ENCODE measurements around the gene FAM200B. TPM values are rescaled to one million over a fixed set of nuclear protein-coding genes. Genes with fewer than 3 reads are reported as not detected.

The FAM200B gene
- total RNA-seq, 2 experiments from 2014 or later: 8.3 to 8.9 TPM

- DNase-seq: no peak
- Mint-ChIP-seq H3K27me3 (peaks cover 3% of the 10 kb centered on the region), H3K4me3 (peak overlapping the region; percentile 51), H3K9me3 (no peaks in the 10 kb centered on the region), H3K36me3 (no peaks in the 10 kb centered on the region), H3K4me1 (ENCODE audit: low read depth) (peaks cover 7% of the 10 kb centered on the region), H3K27ac (no peak overlapping the region)
- ChIA-PET POLR2A (no interaction called here), CTCF (no interaction called here)
- intact Hi-C loops (cut with micrococcal nuclease): loop anchor here (1.0 kb wide), 1 partner anchor 22 kb away; the partner anchor contains the start of gene FAM200B
These were observed 21.8 kb downstream of the FAM200B start for GRCh38 chr4:15703439-15703838.

DNA sequence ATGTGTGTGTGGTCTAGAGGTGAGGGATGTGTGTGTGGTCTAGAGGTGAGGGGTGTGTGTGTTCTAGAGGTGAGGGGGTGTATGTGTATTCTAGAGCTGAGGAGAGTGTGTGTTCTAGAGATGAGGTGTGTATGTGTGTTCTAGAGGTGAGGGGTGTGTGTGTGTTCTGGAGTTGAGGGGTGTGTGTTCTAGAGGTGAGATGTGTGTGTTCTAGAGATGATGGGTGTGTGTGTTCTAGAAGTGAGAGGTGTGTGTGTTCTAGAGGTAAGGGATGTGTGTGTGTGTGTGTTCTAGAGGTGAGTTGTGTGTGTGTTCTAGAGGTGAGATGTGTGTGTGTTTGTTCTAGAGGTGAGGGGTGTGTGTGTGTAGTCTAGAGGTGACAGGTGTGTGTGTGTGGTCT lies 22.5 kb downstream of the FAM200B start:
- no peak overlapping the region for H3K27ac Mint-ChIP-seq
- intact Hi-C loops (cut with micrococcal nuclease): no loop called here
- peaks cover 7% of the 10 kb centered on the region for H3K4me1 Mint-ChIP-seq (ENCODE audit: low read depth)

GRCh38 chr4:15706646-15707362 lies 25.2 kb downstream of the FAM200B start:
- H3K36me3 Mint-ChIP-seq: no peaks in the 10 kb centered on the region
- ChIA-PET POLR2A (no interaction called here), CTCF (interaction anchor here (0.6 kb wide), 1 partner anchor 9 kb away, joined by 3 read pairs; no protein-coding TSS in a partner anchor)
- intact Hi-C loops (cut with micrococcal nuclease): no loop called here
- no peak for DNase-seq
- no peaks in the 10 kb centered on the region for H3K9me3 Mint-ChIP-seq
- H3K27ac Mint-ChIP-seq: no peak overlapping the region
- no peak overlapping the region for H3K4me3 Mint-ChIP-seq
- H3K4me1 Mint-ChIP-seq (ENCODE audit: low read depth): peaks cover 7% of the 10 kb centered on the region
- no peaks in the 10 kb centered on the region for H3K27me3 Mint-ChIP-seq

More for the DNA sequence above, 22.5 kb downstream of the FAM200B start:
- DNase-seq: no peak
- H3K27me3 Mint-ChIP-seq: peaks cover 3% of the 10 kb centered on the region
- ChIA-PET POLR2A (no interaction called here), CTCF (no interaction called here)
- no peaks in the 10 kb centered on the region for H3K36me3 Mint-ChIP-seq
- no peaks in the 10 kb centered on the region for H3K9me3 Mint-ChIP-seq
- no peak overlapping the region for H3K4me3 Mint-ChIP-seq

DNA sequence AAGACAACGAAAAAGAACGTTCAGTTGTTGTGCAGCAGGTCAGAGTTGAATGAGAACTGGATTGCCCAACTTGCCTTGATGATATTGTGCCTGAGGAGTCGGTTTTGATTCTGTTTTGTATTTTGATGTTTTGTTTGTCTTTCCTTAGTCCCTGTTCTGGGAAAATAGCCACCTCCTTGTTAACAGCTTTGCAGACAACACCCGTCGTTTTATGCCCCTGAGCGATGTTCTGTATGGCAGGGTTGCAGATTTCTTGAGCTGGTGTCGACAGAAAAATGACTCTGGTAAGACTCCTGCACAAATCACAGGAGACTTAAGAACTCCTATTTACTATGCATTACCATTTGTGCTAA lies 25.7 kb downstream of the FAM200B start:
- intact Hi-C loops (cut with micrococcal nuclease): no loop called here
- no peaks in the 10 kb centered on the region for H3K9me3 Mint-ChIP-seq
- no peaks in the 10 kb centered on the region for H3K27me3 Mint-ChIP-seq
- H3K27ac Mint-ChIP-seq: no peak overlapping the region
- H3K4me3 Mint-ChIP-seq: no peak overlapping the region
- CTCF ChIA-PET: no interaction called here
- POLR2A ChIA-PET: no interaction called here
- no peaks in the 10 kb centered on the region for H3K36me3 Mint-ChIP-seq
- DNase-seq: no peak
- peaks cover 6% of the 10 kb centered on the region for H3K4me1 Mint-ChIP-seq (ENCODE audit: low read depth)

GRCh38 chr4:15711762-15712161 lies 30.1 kb downstream of the FAM200B start:
- POLR2A ChIA-PET: no interaction called here
- H3K27me3 Mint-ChIP-seq: no peaks in the 10 kb centered on the region
- H3K36me3 Mint-ChIP-seq: no peaks in the 10 kb centered on the region
- H3K4me3 Mint-ChIP-seq: no peak overlapping the region
- no peak overlapping the region for H3K27ac Mint-ChIP-seq
- CTCF ChIA-PET: interaction anchor here (0.5 to 1.2 kb wide), 2 partner anchors 55 to 244 kb away, joined by 3 to 4 read pairs; no protein-coding TSS in a partner anchor
- no peaks in the 10 kb centered on the region for H3K9me3 Mint-ChIP-seq
- no peak for DNase-seq
- H3K4me1 Mint-ChIP-seq (ENCODE audit: low read depth): peaks cover 3% of the 10 kb centered on the region
- intact Hi-C loops (cut with micrococcal nuclease): no loop called here

DNA sequence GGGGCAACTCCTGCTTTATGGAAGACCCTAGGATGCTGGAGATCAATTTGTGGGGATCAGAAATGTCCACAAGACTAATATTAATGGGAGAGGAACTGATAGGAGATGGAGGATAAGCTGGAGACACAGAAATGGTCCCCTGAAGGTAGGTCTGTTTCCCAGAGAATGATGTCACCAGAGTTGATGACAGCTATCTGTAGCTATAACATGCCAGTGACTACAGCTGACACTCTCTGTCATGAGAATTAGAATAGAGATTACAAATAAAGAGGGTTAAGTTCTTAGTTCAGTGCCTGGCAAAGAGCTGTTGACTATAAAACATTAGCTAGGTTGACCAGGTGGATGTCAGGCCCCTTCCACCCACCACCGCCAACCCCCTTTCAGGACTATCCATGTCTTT lies 30.6 kb downstream of the FAM200B start:
- H3K36me3 Mint-ChIP-seq: no peaks in the 10 kb centered on the region
- ChIA-PET CTCF (interaction anchor here (0.5 to 1.2 kb wide), 3 partner anchors 55 to 244 kb away, joined by 3 to 4 read pairs (median 3); no protein-coding TSS in a partner anchor), POLR2A (no interaction called here)
- peaks cover 3% of the 10 kb centered on the region for H3K4me1 Mint-ChIP-seq (ENCODE audit: low read depth)
- H3K27ac Mint-ChIP-seq: no peak overlapping the region
- H3K4me3 Mint-ChIP-seq: no peak overlapping the region
- H3K27me3 Mint-ChIP-seq: no peaks in the 10 kb centered on the region
- H3K9me3 Mint-ChIP-seq: no peaks in the 10 kb centered on the region
- intact Hi-C loops (cut with micrococcal nuclease): no loop called here
- no peak for DNase-seq

DNA sequence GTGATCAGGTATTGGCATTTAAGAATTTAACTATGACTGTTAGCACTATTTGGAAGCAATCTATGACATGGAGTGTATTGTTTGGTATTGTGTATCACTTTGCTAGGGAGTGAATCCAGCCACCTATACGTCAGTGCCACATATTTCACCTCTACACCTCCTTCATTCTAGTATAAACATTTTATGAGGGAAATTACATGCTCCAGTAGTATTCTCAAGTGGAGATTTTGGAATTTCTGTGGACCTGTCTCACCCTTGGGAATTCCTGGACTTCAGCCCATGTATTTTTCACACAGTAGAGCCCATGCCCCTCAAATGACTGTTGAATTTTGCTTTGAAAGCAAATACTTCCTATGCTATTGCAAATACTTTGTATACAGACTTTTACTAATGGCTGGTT lies 32.5 kb downstream of the FAM200B start:
- Mint-ChIP-seq H3K9me3 (no peaks in the 10 kb centered on the region), H3K27me3 (no peaks in the 10 kb centered on the region), H3K4me1 (ENCODE audit: low read depth) (peaks cover 3% of the 10 kb centered on the region), H3K4me3 (no peak overlapping the region), H3K36me3 (no peaks in the 10 kb centered on the region), H3K27ac (no peak overlapping the region)
- DNase-seq: no peak
- intact Hi-C loops (cut with micrococcal nuclease): no loop called here
- CTCF ChIA-PET: no interaction called here
- POLR2A ChIA-PET: no interaction called here

GRCh38 chr4:15714646-15715435 lies 33.2 kb downstream of the FAM200B start:
- ChIA-PET POLR2A (no interaction called here), CTCF (interaction anchor here (1.0 kb wide), 1 partner anchor 287 kb away, joined by 3 read pairs; no protein-coding TSS in a partner anchor)
- H3K27me3 Mint-ChIP-seq: no peaks in the 10 kb centered on the region
- no peak overlapping the region for H3K27ac Mint-ChIP-seq
- DNase-seq: no peak
- H3K9me3 Mint-ChIP-seq: no peaks in the 10 kb centered on the region
- intact Hi-C loops (cut with micrococcal nuclease): no loop called here
- no peak overlapping the region for H3K4me3 Mint-ChIP-seq
- H3K36me3 Mint-ChIP-seq: no peaks in the 10 kb centered on the region
- peaks cover 3% of the 10 kb centered on the region for H3K4me1 Mint-ChIP-seq (ENCODE audit: low read depth)

DNA sequence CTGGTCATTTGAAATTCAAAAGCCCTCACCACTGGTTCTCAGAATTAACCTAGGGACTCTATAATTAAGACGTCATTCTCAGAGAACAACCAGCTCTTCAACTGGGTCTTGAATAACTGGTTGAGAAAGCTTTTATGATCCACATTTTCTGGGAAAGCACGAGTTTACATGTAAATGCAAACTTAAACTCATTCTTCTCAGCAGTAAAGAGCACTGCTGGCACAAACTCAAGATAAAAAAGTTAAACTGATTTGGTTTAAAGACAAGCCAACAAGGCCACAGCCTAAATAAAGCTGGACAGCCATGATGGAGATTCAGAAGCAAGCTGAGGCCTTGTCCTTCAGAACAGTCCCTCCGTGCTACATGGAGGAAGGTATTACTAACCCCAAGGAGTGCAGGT lies 34.5 kb downstream of the FAM200B start:
- Mint-ChIP-seq H3K36me3 (no peaks in the 10 kb centered on the region), H3K27ac (no peak overlapping the region), H3K4me1 (ENCODE audit: low read depth) (peaks cover 3% of the 10 kb centered on the region), H3K4me3 (no peak overlapping the region), H3K27me3 (no peaks in the 10 kb centered on the region), H3K9me3 (no peaks in the 10 kb centered on the region)
- POLR2A ChIA-PET: no interaction called here
- CTCF ChIA-PET: no interaction called here
- intact Hi-C loops (cut with micrococcal nuclease): no loop called here
- no peak for DNase-seq

GRCh38 chr4:15717086-15717485 lies 35.5 kb downstream of the FAM200B start:
- H3K4me3 Mint-ChIP-seq: no peak overlapping the region
- no peaks in the 10 kb centered on the region for H3K27me3 Mint-ChIP-seq
- no peaks in the 10 kb centered on the region for H3K9me3 Mint-ChIP-seq
- ChIA-PET CTCF (no interaction called here), POLR2A (no interaction called here)
- no peak for DNase-seq
- intact Hi-C loops (cut with micrococcal nuclease): no loop called here
- peaks cover under 1% of the 10 kb centered on the region for H3K4me1 Mint-ChIP-seq (ENCODE audit: low read depth)
- H3K27ac Mint-ChIP-seq: no peak overlapping the region
- H3K36me3 Mint-ChIP-seq: no peaks in the 10 kb centered on the region

DNA sequence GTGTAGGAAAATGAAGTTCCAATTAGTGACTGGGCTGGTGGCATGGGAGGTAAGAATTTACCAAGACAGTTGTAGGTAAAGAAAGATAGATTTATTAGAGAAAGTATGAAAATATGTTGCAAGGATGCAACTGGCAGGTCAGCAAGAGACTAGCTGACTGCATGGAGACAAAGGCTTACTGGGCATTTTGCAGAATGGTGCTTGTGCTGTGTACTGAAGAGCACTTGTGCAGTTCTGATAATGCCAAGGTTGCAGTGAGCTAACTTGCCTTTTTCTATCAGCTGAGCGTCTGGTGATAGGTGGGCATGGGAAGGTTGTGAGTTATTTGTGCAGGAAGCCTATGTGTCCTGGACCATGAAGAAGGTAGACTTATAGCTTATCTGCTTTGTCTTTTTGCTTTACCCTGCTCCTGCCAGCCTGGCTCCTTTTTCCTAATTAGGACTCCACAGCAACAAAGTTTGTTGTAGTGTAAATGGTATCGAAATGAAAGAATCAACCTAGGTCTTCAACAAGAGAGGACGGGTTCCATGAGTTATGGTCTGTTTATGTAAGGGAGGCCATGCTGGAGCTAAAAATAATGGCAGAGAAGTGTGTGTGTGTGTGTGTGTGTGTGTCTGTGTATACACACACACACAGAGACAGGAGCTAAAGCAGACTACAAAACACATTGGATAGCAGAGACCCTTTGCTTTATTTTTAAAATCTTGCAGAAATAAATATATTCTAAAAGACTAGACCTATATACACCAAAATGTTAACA lies 36.2 kb downstream of the FAM200B start:
- ChIA-PET CTCF (interaction anchor here (1.0 to 2.5 kb wide), 2 partner anchors 39 to 238 kb away, joined by 3 to 7 read pairs; no protein-coding TSS in a partner anchor), POLR2A (no interaction called here)
- no peak overlapping the region for H3K27ac Mint-ChIP-seq
- no peaks in the 10 kb centered on the region for H3K27me3 Mint-ChIP-seq
- H3K36me3 Mint-ChIP-seq: no peaks in the 10 kb centered on the region
- intact Hi-C loops (cut with micrococcal nuclease): no loop called here
- H3K9me3 Mint-ChIP-seq: no peaks in the 10 kb centered on the region
- H3K4me3 Mint-ChIP-seq: no peak overlapping the region
- no peaks in the 10 kb centered on the region for H3K4me1 Mint-ChIP-seq (ENCODE audit: low read depth)
- no peak for DNase-seq

- no peaks in the 10 kb centered on the region for H3K36me3 Mint-ChIP-seq
- intact Hi-C loops (cut with micrococcal nuclease): no loop called here
- no peak for DNase-seq
- POLR2A ChIA-PET: no interaction called here
- CTCF ChIA-PET: interaction anchor here (1.0 to 2.5 kb wide), 2 partner anchors 38 to 238 kb away, joined by 3 to 7 read pairs; no protein-coding TSS in a partner anchor
- H3K9me3 Mint-ChIP-seq: no peaks in the 10 kb centered on the region
- no peaks in the 10 kb centered on the region for H3K4me1 Mint-ChIP-seq (ENCODE audit: low read depth)
- H3K27me3 Mint-ChIP-seq: no peaks in the 10 kb centered on the region
- no peak overlapping the region for H3K27ac Mint-ChIP-seq
- H3K4me3 Mint-ChIP-seq: no peak overlapping the region
These were observed 36.8 kb downstream of the FAM200B start for GRCh38 chr4:15718465-15718864.

All from activated CD4-positive, alpha-beta memory T cell treated with anti-CD3 and anti-CD28 coated beads for 36 hours (primary cell).